Bronchial epithelial cell (primary cell): Measurements from ENCODE around the gene SWAP70. TPM values are rescaled to one million over a fixed set of nuclear protein-coding genes. Genes with fewer than 3 reads are reported as not detected.
"Not testable (repeated sequence)": the region's sequence is repeated elsewhere in the genome, so short reads cannot be mapped to it uniquely, and the experiment has no call there.

Experiments used
- DNase-seq: peaks from one replicate; pipeline ENCODE4 v3.0.0-alpha.2; 2010; ENCODE audit warnings: low read depth
- FAIRE-seq: peaks from 2 replicates; lab custom pipeline; 2011; peaks lifted over from hg19 to GRCh38; lab: Jason Lieb, UNC
- H3K27me3 ChIP-seq: 2 replicates; pipeline ENCODE4 v1.5.1; 2011; ENCODE audit warnings: low read length; ENCODE audit not compliant: control insufficient read depth, insufficient read depth
- H3K36me3 ChIP-seq: 2 replicates; pipeline ENCODE4 v1.5.1; 2011; ENCODE audit warnings: low read length; ENCODE audit not compliant: control insufficient read depth, insufficient read depth
- H3K4me3 ChIP-seq: 2 replicates; pipeline ENCODE4 v1.5.1; 2011; ENCODE audit warnings: mild to moderate bottlenecking, low read depth, low read length, control low read depth
- total RNA-seq: library from RNA; depleted of rRNA; stranded (reverse); fragments of >200 nt; gene quantifications from 2 replicates; pipeline ENCODE4 v1.2.1, GENCODE V29; 2014
- TF ChIP-seq, protein P1 (sequence below): IDR thresholded peaks from 2 replicates; pipeline ENCODE4 v1.5.1; 2011; ENCODE audit warnings: mild to moderate bottlenecking, moderate library complexity, low read length, control low read depth, inconsistent platforms; ENCODE audit not compliant: insufficient read depth, severe bottlenecking

The SWAP70 gene
- total RNA-seq, 1 donor from 2014 or later: 26.3 TPM

DNA sequence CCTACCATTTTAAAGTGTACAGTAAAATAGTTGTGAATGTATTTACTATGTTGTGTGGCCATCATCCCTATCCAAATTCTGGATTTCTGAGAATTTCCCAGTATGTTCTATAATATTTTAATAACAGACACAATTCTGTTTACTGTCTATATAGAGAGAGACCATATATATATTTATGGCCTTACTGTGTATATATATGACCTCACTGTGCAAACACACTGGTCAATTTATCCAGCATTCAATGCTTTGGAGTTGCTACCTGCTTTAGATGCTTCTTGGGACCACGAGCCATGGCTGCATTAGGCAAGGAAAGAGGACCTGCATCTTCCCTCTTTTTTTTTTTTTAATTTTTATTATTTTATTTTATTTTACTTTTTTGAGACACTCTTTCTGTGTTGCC is 40.2 kb downstream of the SWAP70 start:
- TF ChIP-seq, protein P1, sequence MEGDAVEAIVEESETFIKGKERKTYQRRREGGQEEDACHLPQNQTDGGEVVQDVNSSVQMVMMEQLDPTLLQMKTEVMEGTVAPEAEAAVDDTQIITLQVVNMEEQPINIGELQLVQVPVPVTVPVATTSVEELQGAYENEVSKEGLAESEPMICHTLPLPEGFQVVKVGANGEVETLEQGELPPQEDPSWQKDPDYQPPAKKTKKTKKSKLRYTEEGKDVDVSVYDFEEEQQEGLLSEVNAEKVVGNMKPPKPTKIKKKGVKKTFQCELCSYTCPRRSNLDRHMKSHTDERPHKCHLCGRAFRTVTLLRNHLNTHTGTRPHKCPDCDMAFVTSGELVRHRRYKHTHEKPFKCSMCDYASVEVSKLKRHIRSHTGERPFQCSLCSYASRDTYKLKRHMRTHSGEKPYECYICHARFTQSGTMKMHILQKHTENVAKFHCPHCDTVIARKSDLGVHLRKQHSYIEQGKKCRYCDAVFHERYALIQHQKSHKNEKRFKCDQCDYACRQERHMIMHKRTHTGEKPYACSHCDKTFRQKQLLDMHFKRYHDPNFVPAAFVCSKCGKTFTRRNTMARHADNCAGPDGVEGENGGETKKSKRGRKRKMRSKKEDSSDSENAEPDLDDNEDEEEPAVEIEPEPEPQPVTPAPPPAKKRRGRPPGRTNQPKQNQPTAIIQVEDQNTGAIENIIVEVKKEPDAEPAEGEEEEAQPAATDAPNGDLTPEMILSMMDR: no peak
- Histone ChIP-seq H3K4me3 (no peak overlapping the region), H3K27me3 (no peaks in the 10 kb centered on the region), H3K36me3 (peaks cover 2% of the 10 kb centered on the region)
- FAIRE-seq: no peak
- no peak for DNase-seq

DNA sequence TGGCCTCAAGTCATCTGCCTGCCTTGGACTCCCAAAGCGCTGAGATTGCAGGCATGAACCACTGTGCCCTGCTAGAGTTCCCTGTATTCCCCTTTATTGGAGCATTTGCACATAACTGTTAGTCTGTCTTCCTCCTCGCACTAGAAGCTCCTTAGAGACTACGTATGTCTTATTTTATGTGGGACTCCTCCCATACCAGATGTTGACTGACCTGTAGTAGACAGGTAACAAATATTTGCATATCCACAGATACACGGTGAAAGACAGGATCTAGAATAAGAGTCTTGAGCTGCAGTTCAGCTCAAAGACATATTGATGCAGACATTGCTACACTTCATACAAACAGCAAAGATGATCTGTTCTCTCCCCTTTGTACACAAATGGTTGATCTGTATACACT is 40.7 kb downstream of the SWAP70 start:
- TF ChIP-seq, protein P1: no peak
- no peaks in the 10 kb centered on the region for H3K27me3 ChIP-seq
- no peak for DNase-seq
- FAIRE-seq: no peak
- H3K36me3 ChIP-seq: peaks cover 2% of the 10 kb centered on the region
- no peak overlapping the region for H3K4me3 ChIP-seq

DNA sequence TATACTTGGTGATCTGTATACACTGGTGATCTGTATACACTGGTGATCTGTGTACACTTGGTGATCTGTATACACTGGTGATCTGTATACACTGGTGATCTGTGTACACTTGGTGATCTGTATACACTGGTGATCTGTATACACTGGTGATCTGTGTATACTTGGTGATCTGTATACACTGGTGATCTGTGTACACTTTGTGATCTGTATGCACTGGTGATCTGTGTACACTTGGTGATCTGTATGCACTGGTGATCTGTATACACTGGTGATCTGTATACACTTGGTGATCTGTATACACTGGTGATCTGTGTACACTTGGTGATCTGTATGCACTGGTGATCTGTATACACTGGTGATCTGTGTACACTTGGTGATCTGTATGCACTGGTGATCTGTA is 41.5 kb downstream of the SWAP70 start:
- not testable (repeated sequence) for H3K27me3 ChIP-seq, H3K36me3 ChIP-seq, DNase-seq, FAIRE-seq, H3K4me3 ChIP-seq

DNA sequence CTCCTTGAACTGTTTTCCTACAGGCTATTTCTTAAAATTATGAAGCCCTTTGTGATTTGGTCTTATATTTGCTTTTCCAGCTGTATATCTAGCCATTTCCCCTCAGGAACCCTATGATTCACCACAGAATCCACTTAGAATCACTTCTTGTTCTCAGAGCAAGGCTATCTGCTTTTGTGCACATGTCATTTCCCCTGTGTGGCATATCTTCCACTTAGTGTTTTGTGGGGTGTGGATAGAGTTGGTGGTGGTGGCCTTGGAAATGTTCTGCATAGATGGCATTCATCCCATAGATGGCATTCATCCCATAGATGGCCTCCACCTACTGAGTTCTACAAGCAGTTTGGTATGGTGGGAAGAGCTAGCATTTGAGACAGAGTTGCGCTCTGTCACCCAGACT is 44.7 kb downstream of the SWAP70 start:
- DNase-seq (no peak), FAIRE-seq (no peak)
- no peaks in the 10 kb centered on the region for H3K27me3 ChIP-seq
- TF ChIP-seq, protein P1: no peak
- H3K4me3 ChIP-seq: no peak overlapping the region
- H3K36me3 ChIP-seq: peaks cover 2% of the 10 kb centered on the region

DNA sequence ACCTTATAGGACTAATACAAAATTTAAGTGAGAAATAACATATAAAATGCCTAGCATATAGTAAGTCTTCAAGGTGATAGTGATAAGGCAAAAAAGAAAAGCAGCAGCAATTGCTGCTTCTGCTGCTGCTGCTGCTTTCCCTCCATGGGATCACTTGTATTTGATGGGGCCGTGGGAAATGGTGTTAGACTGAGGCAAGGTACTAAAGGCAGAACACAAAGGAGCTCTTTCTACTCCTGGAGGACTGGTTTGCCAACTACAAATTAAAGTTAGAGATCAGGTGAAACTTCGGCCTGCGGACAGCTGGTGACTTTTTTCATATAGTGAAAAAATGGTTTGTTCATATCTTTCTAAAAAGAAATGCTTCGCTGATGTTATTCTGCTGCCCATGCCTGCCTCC is 46.3 kb downstream of the SWAP70 start:
- Histone ChIP-seq H3K4me3 (no peak overlapping the region), H3K36me3 (no peaks in the 10 kb centered on the region), H3K27me3 (no peaks in the 10 kb centered on the region)
- TF ChIP-seq, protein P1: no peak
- FAIRE-seq (no peak), DNase-seq (no peak)

DNA sequence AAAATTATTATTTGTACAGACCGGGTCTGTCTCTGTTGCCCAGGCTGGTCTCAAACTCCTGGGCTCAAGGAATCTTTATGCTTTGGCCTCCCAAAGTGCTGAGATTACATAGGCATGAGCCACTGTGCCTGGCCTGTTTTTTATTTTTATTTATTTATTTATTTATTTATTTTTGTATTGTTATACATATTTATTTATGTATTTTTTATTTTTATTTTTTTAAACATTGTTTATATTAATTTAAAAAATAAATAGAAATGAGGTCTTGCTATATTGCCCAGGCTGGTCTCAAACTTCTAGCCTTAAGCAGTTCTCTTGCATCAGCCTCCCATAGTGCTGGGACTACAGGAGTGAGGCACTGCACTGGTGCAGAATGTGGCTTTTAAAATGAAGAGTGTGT is 47.0 kb downstream of the SWAP70 start:
- DNase-seq (no peak), FAIRE-seq (no peak)
- Histone ChIP-seq H3K4me3 (no peak overlapping the region), H3K36me3 (peaks cover 2% of the 10 kb centered on the region), H3K27me3 (no peaks in the 10 kb centered on the region)
- TF ChIP-seq, protein P1: no peak
